Effector memory CD8-positive, alpha-beta T cell (primary cell): ENCODE data around the gene FAM200C.
"Not testable (repeated sequence)": the region's sequence is repeated elsewhere in the genome, so short reads cannot be mapped to it uniquely, and the experiment has no call there.

ENCODE experiments used
- ATAC-seq: fragments of 150-1000 bp; cut with Tn5 transposase; replicated peaks from 2 replicates; pipeline ENCODE4 v1.10.0; 2021; ENCODE audit warnings: mild to moderate bottlenecking, moderate library complexity
- DNase-seq, 3 experiments: peaks; one replicate each; pipeline ENCODE4 v3.0.0; 2021
- H3K27ac Mint-ChIP-seq, 2 donors: one replicate each; pipeline ENCODE4 v1.8.0; 2022; ENCODE audit warnings: mild to moderate bottlenecking in 2 of 2, mixed read lengths in 2 of 2, moderate library complexity in 2 of 2
- H3K27me3 Mint-ChIP-seq, 2 donors: one replicate each; pipeline ENCODE4 v1.8.0; 2022; ENCODE audit warnings: mixed read lengths in 2 of 2
- H3K36me3 Mint-ChIP-seq: one replicate; pipeline ENCODE4 v1.8.0; 2022; ENCODE audit warnings: mild to moderate bottlenecking, moderate library complexity, mixed read lengths; ENCODE audit not compliant: insufficient read depth
- H3K4me1 Mint-ChIP-seq, 2 donors: one replicate each; pipeline ENCODE4 v1.8.0; 2022; ENCODE audit warnings: low read depth in 2 of 2, mixed read lengths in 2 of 2
- H3K4me3 Mint-ChIP-seq, 2 donors: one replicate each; pipeline ENCODE4 v1.8.0; 2022; ENCODE audit warnings: mild to moderate bottlenecking in 2 of 2, mixed read lengths in 2 of 2, moderate library complexity in 2 of 2
- H3K9me3 Mint-ChIP-seq, 2 donors: one replicate each; pipeline ENCODE4 v1.8.0; 2022; ENCODE audit warnings: mixed read lengths in 2 of 2
- total RNA-seq, 9 experiments: gene quantifications; one replicate each; lab custom pipeline; 2026; lab: John Stamatoyannopoulos, UW

FAM200C gene
- 0 to 2.1 (median 0.59) reads per million in 9 experiments for total RNA-seq

DNA sequence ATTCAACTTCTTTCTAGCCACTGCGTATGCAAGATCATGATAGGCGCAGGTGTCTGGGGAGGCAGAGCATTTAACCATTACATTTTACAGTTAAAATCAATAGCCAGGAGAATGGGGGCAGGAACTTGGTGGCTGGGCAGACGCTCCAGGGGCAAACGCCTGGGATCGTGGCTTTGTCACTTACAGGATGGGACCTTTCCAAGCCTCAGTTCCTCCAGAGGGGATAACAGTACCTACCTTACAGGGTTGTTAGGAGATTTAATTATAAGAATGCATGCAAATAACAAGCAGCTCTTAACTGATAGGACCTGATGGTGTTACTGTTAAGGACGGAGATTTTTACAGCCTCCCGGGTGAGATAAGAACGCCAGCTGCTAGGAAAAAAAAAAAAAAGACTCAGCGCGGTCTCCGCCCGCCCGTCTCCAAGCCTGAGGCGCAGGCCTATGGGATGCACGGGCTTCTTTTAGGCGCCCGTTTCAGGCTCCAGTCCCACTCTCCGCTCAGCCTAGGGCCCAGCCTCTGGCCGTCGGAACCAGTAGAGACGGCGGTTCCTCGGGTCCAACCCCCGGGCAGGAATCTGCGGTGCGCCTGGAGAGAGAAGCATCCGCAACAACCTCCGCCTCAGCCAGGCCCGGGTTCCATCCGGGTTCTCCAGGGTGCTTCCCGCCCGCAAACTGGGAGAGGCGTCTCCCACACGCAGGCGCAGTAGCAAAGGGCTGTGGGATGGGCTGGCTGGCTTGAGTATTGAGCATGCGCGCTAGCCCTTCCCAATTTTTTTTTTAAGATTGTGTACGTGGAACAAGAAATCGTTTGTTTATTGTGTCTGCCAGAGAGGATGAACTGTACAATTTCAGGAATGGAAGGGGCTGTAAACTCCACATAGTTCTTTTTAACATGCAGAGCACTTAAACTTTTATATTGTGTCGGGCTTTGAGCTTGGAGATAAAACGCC lies at the start of gene FAM200C:
FAM200C (minus strand) TSS at position 653 of the 952 bp plus-strand sequence. CDS start 4,564 bp downstream, outside the sequence.
- Mint-ChIP-seq H3K36me3 (peaks cover 41% of the 10 kb centered on the region), H3K9me3 (no peaks in the 10 kb centered on the region)

DNA sequence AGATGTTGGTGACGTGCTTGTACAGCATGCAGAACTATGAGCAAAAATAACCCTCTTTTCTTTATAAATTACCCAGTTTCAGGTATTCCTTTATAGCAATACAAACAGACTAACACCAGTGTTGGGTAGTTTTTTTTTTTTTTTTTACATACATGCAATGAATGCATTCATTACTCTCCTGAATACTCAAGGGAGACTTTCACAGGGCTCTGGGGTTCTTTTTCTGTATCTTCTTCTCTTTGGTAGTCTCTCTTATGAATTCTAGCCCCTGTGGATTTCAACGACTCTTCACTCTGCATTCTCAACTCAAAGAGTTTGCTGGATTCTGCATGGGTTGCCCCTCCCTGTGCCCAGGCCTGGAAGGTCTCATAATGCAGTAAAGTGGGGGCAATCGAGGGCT lies 49.6 kb upstream of the FAM200C start:
- no peak overlapping the region for H3K4me3 Mint-ChIP-seq
- no peak overlapping the region for H3K27ac Mint-ChIP-seq
- no peaks in the 10 kb centered on the region for H3K27me3 Mint-ChIP-seq
- H3K4me1 Mint-ChIP-seq = no peaks in the 10 kb centered on the region
- ATAC-seq = no peak
- H3K9me3 Mint-ChIP-seq = no peaks in the 10 kb centered on the region
- no peaks in the 10 kb centered on the region for H3K36me3 Mint-ChIP-seq
- DNase-seq = no peak

More for the DNA sequence above, at the start of gene FAM200C:
- peaks cover 7 to 21% of the 10 kb centered on the region in 2 donors for H3K4me1 Mint-ChIP-seq
- peak within 1 kb of the TSS; percentile 91 to 94 for H3K27ac Mint-ChIP-seq
- peak within 1 kb of the TSS; percentile 89 to 94 for H3K4me3 Mint-ChIP-seq
- DNase-seq = peak; percentile 29 to 40 (median 30)
- no peaks in the 10 kb centered on the region for H3K27me3 Mint-ChIP-seq
- peak; percentile 81 for ATAC-seq

DNA sequence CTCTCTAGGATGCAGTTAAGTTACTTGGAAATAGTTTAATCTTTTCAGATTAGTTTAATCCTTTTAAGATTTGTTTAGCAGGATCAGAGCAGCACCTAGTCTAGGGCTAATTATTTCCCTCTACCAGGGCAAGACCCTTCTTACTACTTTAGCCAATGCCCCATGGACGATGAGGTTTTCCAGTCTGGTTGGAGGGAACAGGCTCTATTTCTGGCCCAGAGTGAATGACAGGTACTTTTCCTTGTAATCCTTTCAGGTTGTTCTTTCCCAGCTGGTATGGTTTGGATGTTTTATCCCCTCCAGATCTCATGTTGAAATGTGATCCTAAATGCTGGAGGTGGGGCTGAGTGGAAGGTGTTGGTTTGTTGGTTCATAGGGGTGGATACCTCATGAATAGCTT lies 49.0 kb upstream of the FAM200C start:
- Mint-ChIP-seq H3K4me1 (no peaks in the 10 kb centered on the region), H3K27ac (no peak overlapping the region), H3K4me3 (no peak overlapping the region), H3K36me3 (no peaks in the 10 kb centered on the region), H3K9me3 (no peaks in the 10 kb centered on the region), H3K27me3 (no peaks in the 10 kb centered on the region)
- ATAC-seq (no peak), DNase-seq (no peak)

DNA sequence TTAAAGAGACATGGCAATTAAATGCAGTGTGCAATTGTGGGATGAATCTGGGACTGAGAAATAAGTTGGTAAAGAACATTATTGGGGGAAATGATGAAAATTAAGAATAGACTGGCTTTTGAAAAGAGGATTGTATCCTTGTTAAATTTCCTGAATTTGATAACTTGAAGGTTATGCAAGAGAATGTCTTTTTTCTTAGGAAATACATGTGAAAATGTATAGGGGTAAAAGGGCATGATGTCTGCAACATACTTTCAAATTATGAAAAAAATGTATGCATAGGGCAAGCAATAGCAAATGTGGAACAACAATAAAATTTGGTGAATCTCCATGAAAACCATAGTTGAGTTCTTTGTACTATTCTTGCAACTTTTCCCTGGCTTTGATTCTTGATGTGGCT lies 45.9 kb upstream of the FAM200C start:
- no peak for ATAC-seq

DNA sequence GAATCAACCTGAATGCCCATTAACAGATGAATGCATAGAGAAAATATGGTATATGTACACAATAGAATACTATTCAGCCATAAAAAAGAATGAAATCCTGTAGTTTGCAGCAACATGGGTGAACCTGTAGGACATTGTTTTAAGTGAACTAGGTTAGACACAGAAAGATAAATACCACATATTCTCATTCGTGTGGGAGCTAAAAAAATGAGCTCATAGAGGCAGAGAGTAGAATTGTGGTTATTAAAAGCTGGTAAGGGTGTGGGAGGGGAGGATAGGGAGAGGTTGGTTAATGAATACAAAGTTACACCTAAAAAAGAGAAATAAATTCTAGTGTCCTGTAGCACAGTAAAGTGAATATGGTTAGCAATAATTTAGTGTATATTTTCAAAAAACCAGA lies 45.3 kb upstream of the FAM200C start:
- peaks cover 0 to 2% of the 10 kb centered on the region in 2 donors for H3K4me1 Mint-ChIP-seq
- no peak for DNase-seq
- no peaks in the 10 kb centered on the region for H3K36me3 Mint-ChIP-seq
- H3K4me3 Mint-ChIP-seq = no peak overlapping the region
- H3K27ac Mint-ChIP-seq = no peak overlapping the region
- H3K27me3 Mint-ChIP-seq = no peaks in the 10 kb centered on the region
- H3K9me3 Mint-ChIP-seq = no peaks in the 10 kb centered on the region
- no peak for ATAC-seq

More for the DNA sequence above, 45.9 kb upstream of the FAM200C start:
- no peak for DNase-seq
- H3K4me1 Mint-ChIP-seq = peaks cover 0 to 2% of the 10 kb centered on the region in 2 donors
- no peaks in the 10 kb centered on the region for H3K9me3 Mint-ChIP-seq
- no peaks in the 10 kb centered on the region for H3K27me3 Mint-ChIP-seq
- H3K36me3 Mint-ChIP-seq = no peaks in the 10 kb centered on the region
- H3K4me3 Mint-ChIP-seq = no peak overlapping the region
- no peak overlapping the region for H3K27ac Mint-ChIP-seq

DNA sequence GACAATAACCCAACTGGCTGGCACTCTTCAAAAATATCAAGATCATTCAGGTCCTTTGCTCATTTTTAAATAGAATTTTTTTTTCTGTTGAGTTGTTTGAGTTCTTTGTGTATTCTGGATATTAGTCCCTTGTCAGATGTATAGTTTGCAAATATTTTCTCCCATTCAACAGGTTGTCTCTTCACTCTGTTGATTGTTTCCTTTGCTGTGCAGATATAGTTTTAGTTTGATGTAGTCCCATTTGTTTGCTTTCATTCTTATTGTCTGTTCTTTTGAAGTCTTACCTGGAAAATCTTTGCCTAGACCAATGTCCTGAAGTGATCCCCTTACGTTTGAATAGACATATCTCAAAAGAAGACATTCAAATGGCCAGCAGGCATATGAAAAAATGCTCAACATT lies 44.6 kb upstream of the FAM200C start:
- H3K36me3 Mint-ChIP-seq = no peaks in the 10 kb centered on the region
- ATAC-seq (no peak), DNase-seq (no peak)
- no peaks in the 10 kb centered on the region for H3K9me3 Mint-ChIP-seq
- no peak overlapping the region for H3K27ac Mint-ChIP-seq
- peaks cover 0 to 2% of the 10 kb centered on the region in 2 donors for H3K4me1 Mint-ChIP-seq
- no peak overlapping the region for H3K4me3 Mint-ChIP-seq
- H3K27me3 Mint-ChIP-seq = no peaks in the 10 kb centered on the region

DNA sequence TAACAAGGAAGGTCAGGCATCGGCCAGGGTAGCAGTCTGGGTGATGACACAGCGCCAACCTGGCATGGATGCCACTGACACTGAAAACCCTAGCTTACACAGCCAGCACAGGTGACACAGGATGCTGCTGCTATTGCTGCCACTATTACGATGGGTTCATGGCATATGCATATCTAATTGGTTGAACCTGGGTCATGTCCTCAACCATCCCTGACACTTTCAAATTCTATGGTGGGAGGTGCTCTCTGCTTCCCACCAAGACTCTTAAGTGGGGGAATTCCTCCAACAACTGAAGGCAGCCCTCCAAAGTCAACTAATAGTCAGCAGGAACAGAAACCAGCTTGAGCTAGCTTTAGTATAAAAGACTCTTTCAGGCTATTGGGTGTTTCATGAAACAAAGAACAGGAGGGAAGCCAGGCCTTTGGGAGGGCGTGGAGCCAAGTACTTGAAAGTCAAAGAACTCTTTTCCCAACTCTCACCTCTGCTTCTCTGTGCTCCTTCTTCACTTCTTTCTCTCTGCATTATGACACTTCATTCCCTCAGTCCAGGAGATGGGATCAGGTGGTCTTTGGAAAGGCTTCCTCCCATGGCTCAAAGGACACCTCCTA lies 43.1 kb upstream of the FAM200C start:
- DNase-seq (no peak), ATAC-seq (no peak)
- H3K4me1 Mint-ChIP-seq = peaks cover 6 to 9% of the 10 kb centered on the region in 2 donors
- no peaks in the 10 kb centered on the region for H3K36me3 Mint-ChIP-seq
- H3K27me3 Mint-ChIP-seq = no peaks in the 10 kb centered on the region
- H3K9me3 Mint-ChIP-seq = no peaks in the 10 kb centered on the region
- H3K4me3 Mint-ChIP-seq = no peak overlapping the region
- no peak overlapping the region for H3K27ac Mint-ChIP-seq

DNA sequence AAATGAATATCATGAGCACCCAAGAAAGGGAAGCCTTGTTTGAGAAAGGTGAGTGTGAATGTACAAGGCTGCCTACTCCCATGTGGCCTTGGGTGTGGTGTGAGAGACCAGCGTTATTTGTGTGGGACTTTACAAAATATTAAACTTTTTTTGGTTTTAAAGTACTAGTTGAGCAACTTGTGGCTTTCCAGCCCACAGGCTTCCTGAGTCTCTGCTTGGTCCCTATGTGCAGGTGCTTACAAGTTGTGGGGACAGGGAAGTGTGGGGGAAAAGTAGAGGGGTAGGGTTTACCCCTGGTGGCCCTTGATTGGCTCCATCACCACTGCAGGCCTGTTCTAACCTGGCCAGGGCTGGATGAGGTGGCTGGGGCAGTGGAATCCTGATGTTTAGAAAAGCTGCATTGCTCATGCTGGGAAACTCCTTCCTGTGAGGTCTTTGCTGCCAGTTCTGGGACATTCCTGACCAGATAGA lies 41.5 kb upstream of the FAM200C start:
- DNase-seq (no peak), ATAC-seq (no peak)
- no peaks in the 10 kb centered on the region for H3K9me3 Mint-ChIP-seq
- peaks cover 0 to 1% of the 10 kb centered on the region in 2 donors for H3K27me3 Mint-ChIP-seq
- H3K4me1 Mint-ChIP-seq = peaks cover 6 to 9% of the 10 kb centered on the region in 2 donors
- no peak overlapping the region for H3K4me3 Mint-ChIP-seq
- H3K36me3 Mint-ChIP-seq = no peaks in the 10 kb centered on the region
- no peak overlapping the region for H3K27ac Mint-ChIP-seq

DNA sequence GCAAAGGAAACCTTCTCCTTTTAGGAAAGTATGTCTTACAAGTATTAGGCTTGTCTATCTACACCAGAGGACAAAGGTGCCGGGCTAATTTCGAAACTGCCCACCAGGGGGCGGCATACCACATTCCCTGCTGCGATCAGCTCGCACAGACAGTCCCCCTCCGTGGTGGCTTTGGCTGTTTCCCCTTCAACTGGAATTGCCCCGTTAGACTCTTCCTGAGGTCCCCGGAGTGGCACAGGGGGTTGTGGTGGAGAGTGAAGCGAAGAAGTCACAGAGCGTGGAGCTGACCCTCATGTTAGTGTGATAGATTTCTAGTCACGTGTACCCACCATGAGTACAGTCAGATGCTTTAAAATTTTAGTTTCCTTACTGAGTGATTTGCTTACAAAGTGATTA lies 39.3 kb upstream of the FAM200C start:
- Mint-ChIP-seq H3K4me1 (peaks cover 6 to 9% of the 10 kb centered on the region in 2 donors), H3K27ac (peak overlapping the region; percentile 84 to 95), H3K9me3 (no peaks in the 10 kb centered on the region), H3K27me3 (peaks cover 10 to 12% of the 10 kb centered on the region in 2 donors), H3K4me3 (peak overlapping the region; percentile 77 to 79), H3K36me3 (no peaks in the 10 kb centered on the region)
- peak; percentile 82 for ATAC-seq
- peak; percentile 88 to 94 (median 89) for DNase-seq

DNA sequence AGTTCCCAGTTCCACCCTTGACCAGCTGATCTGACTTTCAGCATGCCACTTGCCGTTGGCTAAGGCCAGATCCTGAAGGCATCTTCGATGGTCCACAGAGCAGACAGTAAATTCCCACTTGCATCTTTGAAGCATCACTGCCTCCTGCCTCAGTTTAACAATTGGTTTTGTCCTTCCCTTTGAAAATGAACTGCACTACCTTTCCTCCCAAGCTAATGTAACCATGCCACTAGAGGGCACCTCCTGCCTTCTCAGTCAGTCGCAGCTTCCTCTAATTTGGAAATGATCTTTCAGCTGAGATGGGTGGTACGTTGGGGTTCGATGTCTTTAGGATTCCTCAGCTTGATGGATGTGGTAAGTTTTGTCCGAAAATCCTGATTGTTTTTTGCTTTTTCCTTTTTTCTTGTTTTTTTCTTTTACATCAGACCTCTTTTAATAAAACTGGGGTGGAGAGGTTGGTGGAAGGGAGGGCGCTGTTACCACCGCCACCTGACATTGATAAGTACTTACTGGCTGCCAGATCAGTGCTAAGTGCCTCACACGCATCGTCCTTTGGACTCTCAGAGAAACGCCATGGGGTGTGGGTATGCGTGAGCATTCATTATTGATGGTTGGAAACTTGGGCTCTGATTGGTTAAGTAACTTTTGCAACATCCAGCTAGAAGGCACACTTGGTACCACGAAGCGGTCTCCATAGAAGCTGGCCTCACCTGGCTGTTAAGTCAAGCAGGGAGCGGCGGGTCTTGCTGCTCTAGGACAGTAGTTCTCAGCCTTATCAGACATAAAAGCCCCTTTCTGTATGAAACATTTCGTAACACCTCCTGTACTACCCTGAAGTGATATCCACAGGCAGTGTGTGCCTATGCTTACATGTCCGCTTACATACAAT lies 38.7 kb upstream of the FAM200C start:
- Mint-ChIP-seq H3K9me3 (no peaks in the 10 kb centered on the region), H3K27me3 (peaks cover 10 to 12% of the 10 kb centered on the region in 2 donors), H3K4me1 (peaks cover 6 to 9% of the 10 kb centered on the region in 2 donors), H3K4me3 (peak overlapping the region; percentile 77 to 79), H3K36me3 (no peaks in the 10 kb centered on the region), H3K27ac (peak overlapping the region; percentile 84 to 95)
- DNase-seq (peak; percentile 50 to 63 (median 55)), ATAC-seq (peak; percentile 70)

DNA sequence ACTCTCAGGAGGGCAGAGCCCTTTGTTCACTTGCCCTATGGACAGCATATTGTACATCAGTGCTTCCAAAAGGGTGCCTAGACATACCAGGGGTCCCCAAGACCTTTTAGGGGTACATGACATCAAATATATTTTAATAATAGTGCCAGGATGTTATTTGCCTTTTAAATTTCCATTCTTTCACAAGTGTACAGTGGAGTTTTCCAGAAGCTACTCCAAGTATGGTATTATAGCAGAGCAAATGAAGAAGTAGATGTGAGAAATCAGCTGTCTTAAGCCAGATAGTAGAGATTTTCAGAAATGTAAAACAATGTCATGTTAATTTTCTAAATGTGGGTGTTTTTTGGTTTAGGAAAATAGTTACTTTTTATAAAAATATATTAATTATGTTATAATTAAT lies 37.4 kb upstream of the FAM200C start:
- DNase-seq = no peak
- peaks cover 10 to 12% of the 10 kb centered on the region in 2 donors for H3K27me3 Mint-ChIP-seq
- peaks cover 6 to 9% of the 10 kb centered on the region in 2 donors for H3K4me1 Mint-ChIP-seq
- ATAC-seq = no peak
- H3K9me3 Mint-ChIP-seq = no peaks in the 10 kb centered on the region
- no peak overlapping the region for H3K4me3 Mint-ChIP-seq
- H3K27ac Mint-ChIP-seq = no peak overlapping the region
- H3K36me3 Mint-ChIP-seq = peaks cover 4% of the 10 kb centered on the region

DNA sequence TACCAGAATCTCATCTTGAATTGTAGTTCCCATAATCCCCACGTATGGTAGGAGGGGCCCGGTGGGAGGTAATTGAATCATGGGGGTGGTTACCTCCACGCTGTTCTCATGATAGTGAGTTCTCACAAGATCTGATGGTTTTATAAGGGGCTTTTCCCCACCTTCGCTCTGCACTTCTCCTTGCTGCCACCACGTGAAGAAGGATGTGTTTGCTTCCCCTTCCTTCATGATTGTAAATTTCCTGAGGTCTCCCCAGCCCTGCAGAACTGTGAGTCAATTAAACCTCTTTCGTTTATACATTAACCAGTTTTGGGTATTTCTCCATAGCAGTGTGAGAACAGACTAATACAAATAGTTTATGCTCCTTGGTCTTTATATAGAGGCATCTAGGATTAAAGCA lies 36.8 kb upstream of the FAM200C start:
- H3K27ac Mint-ChIP-seq, DNase-seq, ATAC-seq, H3K36me3 Mint-ChIP-seq, H3K4me3 Mint-ChIP-seq, H3K9me3 Mint-ChIP-seq, H3K4me1 Mint-ChIP-seq: not testable (repeated sequence)
- peaks cover 10 to 12% of the 10 kb centered on the region in 2 donors for H3K27me3 Mint-ChIP-seq

DNA sequence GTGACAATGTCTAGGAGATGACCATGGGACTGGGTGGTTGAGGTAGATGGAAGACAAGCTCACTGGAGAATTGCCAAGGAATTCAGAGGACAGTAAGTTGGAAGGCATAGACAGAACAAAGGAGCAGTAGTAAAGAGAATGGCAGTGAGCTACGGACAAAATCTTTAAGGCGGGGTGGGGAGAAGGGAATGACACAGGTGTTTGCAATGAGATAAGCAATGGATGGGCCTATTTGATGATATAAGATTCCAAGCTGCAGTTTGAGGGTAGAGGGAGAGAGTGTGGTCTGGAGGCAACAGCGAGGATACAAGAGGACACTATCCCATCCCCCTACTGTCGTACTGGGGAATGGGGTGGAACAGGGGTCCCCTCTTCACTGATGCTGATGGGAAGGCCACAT lies 36.2 kb upstream of the FAM200C start:
- Mint-ChIP-seq H3K9me3 (no peaks in the 10 kb centered on the region), H3K4me3 (no peak overlapping the region), H3K27ac (no peak overlapping the region), H3K36me3 (peaks cover 4% of the 10 kb centered on the region), H3K27me3 (peaks cover 10 to 12% of the 10 kb centered on the region in 2 donors), H3K4me1 (peaks cover 6 to 7% of the 10 kb centered on the region in 2 donors)
- DNase-seq (no peak), ATAC-seq (no peak)
